ENCODE results near the gene EFEMP1.

Gene EFEMP1

GRCh38 chr2:55903727-55904126 is 19.9 kb downstream of the EFEMP1 start:
- no peak overlapping the region for H3K4me3 ChIP-seq (ENCODE audit: control insufficient read depth, low read depth, low read length)
- DNase-seq (ENCODE audit: low read depth): no peak
- TF ChIP-seq, protein P1, sequence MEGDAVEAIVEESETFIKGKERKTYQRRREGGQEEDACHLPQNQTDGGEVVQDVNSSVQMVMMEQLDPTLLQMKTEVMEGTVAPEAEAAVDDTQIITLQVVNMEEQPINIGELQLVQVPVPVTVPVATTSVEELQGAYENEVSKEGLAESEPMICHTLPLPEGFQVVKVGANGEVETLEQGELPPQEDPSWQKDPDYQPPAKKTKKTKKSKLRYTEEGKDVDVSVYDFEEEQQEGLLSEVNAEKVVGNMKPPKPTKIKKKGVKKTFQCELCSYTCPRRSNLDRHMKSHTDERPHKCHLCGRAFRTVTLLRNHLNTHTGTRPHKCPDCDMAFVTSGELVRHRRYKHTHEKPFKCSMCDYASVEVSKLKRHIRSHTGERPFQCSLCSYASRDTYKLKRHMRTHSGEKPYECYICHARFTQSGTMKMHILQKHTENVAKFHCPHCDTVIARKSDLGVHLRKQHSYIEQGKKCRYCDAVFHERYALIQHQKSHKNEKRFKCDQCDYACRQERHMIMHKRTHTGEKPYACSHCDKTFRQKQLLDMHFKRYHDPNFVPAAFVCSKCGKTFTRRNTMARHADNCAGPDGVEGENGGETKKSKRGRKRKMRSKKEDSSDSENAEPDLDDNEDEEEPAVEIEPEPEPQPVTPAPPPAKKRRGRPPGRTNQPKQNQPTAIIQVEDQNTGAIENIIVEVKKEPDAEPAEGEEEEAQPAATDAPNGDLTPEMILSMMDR (IDR thresholded peaks at IDR 0.05; ENCODE audit: control insufficient read depth, insufficient read depth, low read depth, low read length, missing control alignments): no peak

- H3K4me3 ChIP-seq (ENCODE audit: control insufficient read depth, low read depth, low read length): no peak overlapping the region
- no peak for DNase-seq (ENCODE audit: low read depth)
- TF ChIP-seq, protein P1 (IDR thresholded peaks at IDR 0.05; ENCODE audit: control insufficient read depth, insufficient read depth, low read depth, low read length, missing control alignments): no peak
Measured at GRCh38 chr2:55902971-55903370, 20.6 kb downstream of the EFEMP1 start.

DNA sequence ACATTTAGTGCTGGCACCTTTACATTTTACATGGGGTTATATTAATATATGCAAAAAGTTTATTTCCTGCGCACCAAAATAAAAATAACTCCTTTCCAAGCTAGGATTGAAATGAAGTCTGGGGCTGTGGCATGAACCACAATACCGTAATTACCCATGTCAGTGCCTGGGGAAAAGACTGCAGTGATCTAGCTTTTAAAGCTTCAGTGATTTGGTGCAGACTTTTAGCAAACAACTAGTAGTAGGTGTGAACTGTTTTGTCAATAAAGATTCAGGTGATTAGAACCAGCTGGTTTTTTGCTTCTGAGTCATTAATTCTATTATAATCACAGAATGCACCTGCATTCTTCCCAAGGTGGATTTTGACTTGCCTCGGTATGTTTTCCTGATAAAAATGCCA is 21.2 kb downstream of the EFEMP1 start:
- TF ChIP-seq, protein P1 (IDR thresholded peaks at IDR 0.05; ENCODE audit: control insufficient read depth, insufficient read depth, low read depth, low read length, missing control alignments): no peak
- no peak overlapping the region for H3K4me3 ChIP-seq (ENCODE audit: control insufficient read depth, low read depth, low read length)
- DNase-seq (ENCODE audit: low read depth): no peak

DNA sequence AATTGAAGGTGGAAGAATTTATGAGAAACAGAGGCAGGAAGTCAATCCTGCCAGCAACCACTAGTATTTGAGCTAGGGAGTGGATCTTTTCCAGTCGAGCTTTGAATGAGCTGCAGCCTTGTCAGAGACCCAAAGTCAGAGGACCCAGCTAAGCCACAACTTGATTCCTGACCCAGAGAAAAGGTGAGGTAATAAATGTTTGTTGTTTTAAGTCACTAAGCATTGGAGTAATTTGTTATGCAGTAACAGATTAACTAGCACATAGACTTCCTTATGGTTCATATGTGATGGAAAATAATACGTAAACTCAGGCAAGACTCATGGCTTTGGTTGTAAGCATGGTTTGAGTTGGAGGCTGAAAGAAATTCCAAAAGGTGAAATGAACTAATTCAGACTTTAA is 21.6 kb downstream of the EFEMP1 start:
- H3K4me3 ChIP-seq (ENCODE audit: control insufficient read depth, low read depth, low read length): no peak overlapping the region
- DNase-seq (ENCODE audit: low read depth): no peak
- TF ChIP-seq, protein P1 (IDR thresholded peaks at IDR 0.05; ENCODE audit: control insufficient read depth, insufficient read depth, low read depth, low read length, missing control alignments): no peak

DNA sequence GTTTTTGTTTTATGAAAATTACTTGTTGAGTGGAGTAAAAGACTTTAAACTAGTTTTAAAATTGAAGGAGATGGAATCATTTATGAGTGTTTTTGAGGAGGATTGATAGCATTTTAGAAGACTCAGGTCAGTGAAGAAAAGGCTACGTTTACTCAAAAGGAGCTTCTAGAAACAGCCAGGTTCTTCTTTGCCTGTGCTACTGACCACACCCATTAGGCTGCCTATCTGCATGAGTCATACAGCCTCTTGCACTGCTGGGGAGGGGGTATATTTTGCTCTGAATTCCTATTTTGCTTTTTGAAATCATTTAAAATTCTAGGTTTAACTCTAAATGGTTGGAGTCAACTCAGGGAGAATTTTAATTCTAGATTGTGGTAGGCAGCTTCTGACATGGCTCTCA is 22.3 kb downstream of the EFEMP1 start:
- H3K4me3 ChIP-seq (ENCODE audit: control insufficient read depth, low read depth, low read length): no peak overlapping the region
- no peak for DNase-seq (ENCODE audit: low read depth)
- TF ChIP-seq, protein P1 (IDR thresholded peaks at IDR 0.05; ENCODE audit: control insufficient read depth, insufficient read depth, low read depth, low read length, missing control alignments): no peak

GRCh38 chr2:55899881-55900280 is 23.7 kb downstream of the EFEMP1 start:
- H3K4me3 ChIP-seq (ENCODE audit: control insufficient read depth, low read depth, low read length): no peak overlapping the region
- TF ChIP-seq, protein P1 (IDR thresholded peaks at IDR 0.05; ENCODE audit: control insufficient read depth, insufficient read depth, low read depth, low read length, missing control alignments): no peak
- DNase-seq (ENCODE audit: low read depth): peak; percentile 69
